ENCODE results near the gene JUNB.

Gene JUNB

GRCh38 chr19:12773571-12773970, 17.7 kb upstream of the JUNB start:
- DNase-seq (ENCODE audit: low read depth), result peak; percentile 71
- no peak overlapping the region for H3K4me3 ChIP-seq (ENCODE audit: low read length)
- peak; percentile 52 for TF ChIP-seq CTCF (conservative IDR thresholded peaks at IDR 0.05; ENCODE audit: low read length)

GRCh38 chr19:12774588-12775555, 16.4 kb upstream of the JUNB start, which contains the start of gene HOOK2:
HOOK2 (minus strand) TSS chr19:12775552; CDS start chr19:12775449, 103 bp downstream.
- TF ChIP-seq CTCF (conservative IDR thresholded peaks at IDR 0.05; ENCODE audit: low read length), result no peak
- H3K4me3 ChIP-seq (ENCODE audit: low read length), result peak within 1 kb of the TSS; percentile 81
- DNase-seq (ENCODE audit: low read depth), result no peak

GRCh38 chr19:12777217-12778016, 13.9 kb upstream of the JUNB start:
- H3K4me3 ChIP-seq (ENCODE audit: low read length), result peak overlapping the region; percentile 80
- peak; percentile 78 for TF ChIP-seq CTCF (conservative IDR thresholded peaks at IDR 0.05; ENCODE audit: low read length)
- DNase-seq (ENCODE audit: low read depth), result peak; percentile 66

- DNase-seq (ENCODE audit: low read depth), result peak; percentile 81
- H3K4me3 ChIP-seq (ENCODE audit: low read length), result peak overlapping the region; percentile 80
- no peak for TF ChIP-seq CTCF (conservative IDR thresholded peaks at IDR 0.05; ENCODE audit: low read length)
Observed at GRCh38 chr19:12778017-12778904, 13.0 kb upstream of the JUNB start.

- no peak for TF ChIP-seq CTCF (conservative IDR thresholded peaks at IDR 0.05; ENCODE audit: low read length)
- H3K4me3 ChIP-seq (ENCODE audit: low read length), result peak overlapping the region; percentile 80
- no peak for DNase-seq (ENCODE audit: low read depth)
Observed at GRCh38 chr19:12778905-12779161, 12.5 kb upstream of the JUNB start.

- peak; percentile 76 for DNase-seq (ENCODE audit: low read depth)
- no peak for TF ChIP-seq CTCF (conservative IDR thresholded peaks at IDR 0.05; ENCODE audit: low read length)
- H3K4me3 ChIP-seq (ENCODE audit: low read length), result peak overlapping the region; percentile 80
Observed at GRCh38 chr19:12779162-12779993, 11.9 kb upstream of the JUNB start.
